H1 (cell line): ENCODE data around the gene METRNL. TPM values are rescaled to one million over a fixed set of nuclear protein-coding genes. Genes with fewer than 3 reads are reported as not detected.

Experiments
- CTCF ChIA-PET: fragments of 300-600 bp; sonication (Branson Sonifier 250); formaldehyde crosslinking; loops from one replicate; lab custom pipeline; 2021; ENCODE audit not compliant: partially characterized antibody; lab: Charles Lee
- POLR2A ChIA-PET: fragments of 300-600 bp; sonication (Branson Sonifier 250); formaldehyde crosslinking; loops from one replicate; lab custom pipeline; 2021; ENCODE audit warnings: inconsistent platforms; ENCODE audit not compliant: partially characterized antibody; lab: Charles Lee
- DNase-seq, 2 experiments: peaks; one replicate each; pipeline versions ENCODE4 v3.0.0 to v3.0.0-alpha.2; 2010 to 2022; ENCODE audit warnings: low spot score in 2 of 2, low read depth in 1 of 2, mixed read lengths in 1 of 2
- FAIRE-seq: peaks from 2 replicates; lab custom pipeline; 2011; peaks lifted over from hg19 to GRCh38; lab: Jason Lieb, UNC
- H2AFZ ChIP-seq: 2 replicates; pipeline ENCODE4 v1.8.1; 2012; ENCODE audit warnings: low read length, inconsistent platforms
- H2AK5ac ChIP-seq: 2 replicates; pipeline ENCODE4 v1.6.1; 2013; ENCODE audit warnings: low read depth, low read length
- H2BK120ac ChIP-seq: replicated peaks from 2 replicates; pipeline ENCODE3; 2013; ENCODE audit warnings: low read depth, low read length, inconsistent platforms
- H2BK12ac ChIP-seq: 2 replicates; pipeline ENCODE4 v1.6.1; 2013; ENCODE audit warnings: low read depth, low read length
- H2BK15ac ChIP-seq: 2 replicates; pipeline ENCODE4 v1.6.1; 2013; ENCODE audit warnings: low read length
- H2BK20ac ChIP-seq: 2 replicates; pipeline ENCODE4 v1.6.1; 2013; ENCODE audit warnings: low read length
- H2BK5ac ChIP-seq: 2 replicates; pipeline ENCODE4 v1.6.1; 2013; ENCODE audit warnings: low read depth, low read length
- H3K14ac ChIP-seq: 2 replicates; pipeline ENCODE4 v1.6.1; 2013; ENCODE audit warnings: inconsistent platforms; ENCODE audit not compliant: insufficient read length
- H3K18ac ChIP-seq: 2 replicates; pipeline ENCODE4 v1.6.1; 2013; ENCODE audit warnings: low read length; ENCODE audit errors: extremely low read depth
- H3K23ac ChIP-seq: 2 replicates; pipeline ENCODE4 v1.6.1; 2013; ENCODE audit warnings: inconsistent platforms; ENCODE audit not compliant: insufficient read length
- H3K23me2 ChIP-seq: 2 replicates; pipeline ENCODE4 v1.6.1; 2013; ENCODE audit warnings: low read depth, low read length
- H3K27ac ChIP-seq: 2 replicates; pipeline ENCODE4 v1.6.1; 2011; ENCODE audit warnings: low read depth, low read length, inconsistent platforms
- H3K27me3 ChIP-seq, 4 experiments: replicated peaks in 1 of 4; 1 replicate in 1 of 4; 2 replicates in 3 of 4; pipeline versions ENCODE4 v1.6.1 to v1.8.1; 2011 to 2013; ENCODE audit warnings: low read length in 3 of 4, mild to moderate bottlenecking in 3 of 4, inconsistent platforms in 2 of 4, mixed read lengths in 2 of 4, moderate library complexity in 1 of 4; ENCODE audit not compliant: control insufficient read depth in 3 of 4, insufficient read depth in 3 of 4; ENCODE audit errors: extremely low read depth in 1 of 4
- H3K36me3 ChIP-seq, 4 experiments: 2 replicates each; pipeline versions ENCODE4 v1.6.1 to v1.8.1; 2011 to 2013; ENCODE audit warnings: mild to moderate bottlenecking in 4 of 4, low read length in 3 of 4, moderate library complexity in 2 of 4, control low read depth in 1 of 4, inconsistent platforms in 1 of 4; ENCODE audit not compliant: insufficient read depth in 4 of 4, control insufficient read depth in 2 of 4
- H3K4ac ChIP-seq: replicated peaks from 2 replicates; pipeline ENCODE3; 2013; ENCODE audit warnings: low read length, low read depth, mixed read lengths, inconsistent platforms; ENCODE audit not compliant: insufficient read length
- H3K4me1 ChIP-seq, 4 experiments: replicated peaks in 1 of 4; 1 replicate in 1 of 4; 2 replicates in 3 of 4; pipeline versions ENCODE4 v1.6.1 to v1.8.1; 2011 to 2013; ENCODE audit warnings: low read length in 3 of 4, inconsistent platforms in 2 of 4, mixed read lengths in 1 of 4; ENCODE audit not compliant: insufficient read depth in 4 of 4, control insufficient read depth in 3 of 4
- H3K4me2 ChIP-seq, 2 experiments: 2 replicates each; pipeline versions ENCODE4 v1.6.1 to v1.8.1; 2011 to 2013; ENCODE audit warnings: low read depth in 2 of 2, low read length in 2 of 2, control low read depth in 1 of 2, inconsistent platforms in 1 of 2, mild to moderate bottlenecking in 1 of 2; ENCODE audit not compliant: insufficient read depth in 1 of 2
- H3K4me3 ChIP-seq, 4 experiments: fragments of 200-600, 300-600 bp in 1 of 4; sonication (generic), shearing (Covaris generic), sonication (Bioruptor Twin) in 1 of 4; 2 replicates each; pipeline versions ENCODE4 v1.5.1 to v1.8.1; 2011 to 2016; ENCODE audit warnings: low read length in 4 of 4, low read depth in 3 of 4, control low read depth in 2 of 4, inconsistent platforms in 2 of 4, mild to moderate bottlenecking in 2 of 4, mixed read lengths in 1 of 4, moderate library complexity in 1 of 4; ENCODE audit not compliant: insufficient read depth in 2 of 4; ENCODE audit errors: extremely low read depth in 1 of 4
- H3K56ac ChIP-seq: replicated peaks from 2 replicates; pipeline ENCODE3; 2013; ENCODE audit warnings: low read depth, mild to moderate bottlenecking, mixed read lengths, low read length, inconsistent platforms; ENCODE audit not compliant: insufficient read length
- H3K79me1 ChIP-seq: 2 replicates; pipeline ENCODE4 v1.6.1; 2013; ENCODE audit warnings: low read depth, low read length, control low read depth
- H3K79me2 ChIP-seq, 2 experiments: 2 replicates each; pipeline versions ENCODE4 v1.6.1 to v1.8.1; 2012 to 2013; ENCODE audit warnings: low read length in 2 of 2, mild to moderate bottlenecking in 2 of 2, inconsistent platforms in 1 of 2; ENCODE audit not compliant: insufficient read depth in 2 of 2, control insufficient read depth in 1 of 2
- H3K9ac ChIP-seq, 4 experiments: replicated peaks in 1 of 4; 1 replicate in 1 of 4; 2 replicates in 3 of 4; pipeline versions ENCODE4 v1.6.1 to v1.8.1; 2011 to 2013; ENCODE audit warnings: low read depth in 3 of 4, low read length in 3 of 4, control low read depth in 2 of 4, mild to moderate bottlenecking in 2 of 4, moderate library complexity in 2 of 4, inconsistent platforms in 1 of 4; ENCODE audit errors: extremely low read depth in 1 of 4
- H3K9me3 ChIP-seq, 2 experiments: 2 replicates each; pipeline versions ENCODE4 v1.6.1 to v1.8.1; 2012 to 2013; ENCODE audit warnings: mild to moderate bottlenecking in 2 of 2, moderate library complexity in 2 of 2, control low read depth in 1 of 2, inconsistent platforms in 1 of 2, low read depth in 1 of 2, low read length in 1 of 2, mixed read lengths in 1 of 2; ENCODE audit not compliant: insufficient read depth in 2 of 2
- H4K20me1 ChIP-seq, 2 experiments: replicated peaks in 1 of 2; 2 replicates each; pipeline versions ENCODE3 to v1.8.1; 2011 to 2013; ENCODE audit warnings: inconsistent platforms in 2 of 2, low read length in 2 of 2, mild to moderate bottlenecking in 1 of 2; ENCODE audit not compliant: insufficient read depth in 2 of 2, control insufficient read depth in 1 of 2
- H4K5ac ChIP-seq: 2 replicates; pipeline ENCODE4 v1.6.1; 2013; ENCODE audit warnings: low read length, low read depth, mixed read lengths, inconsistent platforms; ENCODE audit not compliant: insufficient read length
- H4K8ac ChIP-seq: 2 replicates; pipeline ENCODE4 v1.8.0; 2013; ENCODE audit warnings: mild to moderate bottlenecking, moderate library complexity, low read length, inconsistent platforms; ENCODE audit not compliant: insufficient read depth; ENCODE audit errors: extremely low read depth
- H4K91ac ChIP-seq: replicated peaks from 2 replicates; pipeline ENCODE3; 2013; ENCODE audit warnings: low read length, mixed read lengths, inconsistent platforms; ENCODE audit not compliant: insufficient read length
- BACH1 ChIP-seq: IDR thresholded peaks from 2 replicates; pipeline ENCODE4 v1.6.1; 2012; ENCODE audit warnings: low read length, improper control_type of control experiment
- CEBPB ChIP-seq: IDR thresholded peaks from 2 replicates; pipeline ENCODE4 v1.6.1; 2012; ENCODE audit warnings: low read depth, low read length
- E2F6 ChIP-seq: IDR thresholded peaks from 2 replicates; pipeline ENCODE4 v1.6.1; 2012; ENCODE audit warnings: inconsistent platforms
- GABPA ChIP-seq: IDR thresholded peaks from 2 replicates; pipeline ENCODE4 v1.6.1; 2011; ENCODE audit warnings: mild to moderate bottlenecking, low read length, moderate library complexity, borderline replicate concordance; ENCODE audit not compliant: insufficient read depth
- HDAC6 ChIP-seq: IDR thresholded peaks from one replicate; pipeline ENCODE4 v1.7.1; 2012; ENCODE audit warnings: low read depth, mild to moderate bottlenecking, inconsistent platforms, low read length, moderate library complexity
- JUND ChIP-seq: IDR thresholded peaks from 2 replicates; pipeline ENCODE4 v1.6.1; 2011; ENCODE audit warnings: mild to moderate bottlenecking, improper control_type of control experiment, low read length
- MAFK ChIP-seq: IDR thresholded peaks from 2 replicates; pipeline ENCODE4 v1.6.1; 2012; ENCODE audit warnings: low read depth, mild to moderate bottlenecking, improper control_type of control experiment, low read length
- NANOG ChIP-seq: IDR thresholded peaks from 2 replicates; pipeline ENCODE4 v1.6.1; 2011; ENCODE audit warnings: low read length, low read depth, mild to moderate bottlenecking, inconsistent platforms; ENCODE audit not compliant: insufficient read depth, poor library complexity, severe bottlenecking
- PHF8 ChIP-seq: fragments of 200-600 bp; sonication (generic); conservative IDR thresholded peaks from 2 replicates; pipeline ENCODE4 v1.7.1; 2012; ENCODE audit warnings: low read depth, mild to moderate bottlenecking, inconsistent platforms, low read length, moderate library complexity
- POU5F1 ChIP-seq: IDR thresholded peaks from 2 replicates; pipeline ENCODE4 v1.6.1; 2011; ENCODE audit warnings: low read depth, mild to moderate bottlenecking, low read length, moderate library complexity
- SUZ12 ChIP-seq: fragments of 200-600 bp; sonication (generic); IDR thresholded peaks from 2 replicates; pipeline ENCODE4 v1.6.1; 2012; ENCODE audit warnings: mild to moderate bottlenecking, inconsistent platforms, low read length, moderate library complexity, mixed read lengths
- TAF1 ChIP-seq: IDR thresholded peaks from 2 replicates; pipeline ENCODE4 v1.6.1; 2011; ENCODE audit warnings: mild to moderate bottlenecking, low read depth, low read length
- TBP ChIP-seq: IDR thresholded peaks from 2 replicates; pipeline ENCODE4 v1.6.1; 2011; ENCODE audit warnings: low read depth, low read length, improper control_type of control experiment
- YY1 ChIP-seq: IDR thresholded peaks from 2 replicates; pipeline ENCODE4 v1.6.1; 2011; ENCODE audit warnings: low read depth, mild to moderate bottlenecking, low read length
- ZNF274 ChIP-seq: IDR thresholded peaks from 2 replicates; pipeline ENCODE4 v1.7.0; 2012; ENCODE audit warnings: low read length, borderline replicate concordance; ENCODE audit errors: extremely low read depth
- WGBS, 2 experiments: shearing (Covaris generic) in 1 of 2; methylation state at CpG; one replicate each; pipeline versions ENCODE4 v1.1.6 to v1.1.7; 2013 to 2015; ENCODE audit warnings: low lambda C conversion rate in 2 of 2, mixed read lengths in 2 of 2, inconsistent platforms in 1 of 2, low coverage in 1 of 2, missing lambda C conversion rate in 1 of 2; ENCODE audit not compliant: insufficient replicate concordance in 2 of 2, insufficient coverage in 1 of 2, insufficient read length in 1 of 2; ENCODE audit errors: extremely low coverage in 1 of 2, missing lambda C conversion rate in 1 of 2; 5-methylcytosine and 5-hydroxymethylcytosine counted together
- polyA plus RNA-seq, 7 experiments: library from polyadenylated mRNA; depleted of rRNA in 3 of 7; stranded (reverse) in 5 of 7; unstranded in 2 of 7; fragments of >200 nt in 5 of 7; fragments of 200-250 nt in 2 of 7; gene quantifications; 1 replicate in 5 of 7; 2 replicates in 1 of 7; 4 replicates in 1 of 7; pipeline versions ENCODE4 v1.2.1 to v1.2.3, GENCODE V29; 2011 to 2013; ENCODE audit warnings: missing spikeins in 2 of 7, mixed read lengths in 2 of 7
- total RNA-seq: library from RNA; stranded (reverse); fragmentation: NEBNext Ultra II Directional; extraction: Animal tissue kit (Norgen Biotek cat#: 25700); gene quantifications from 2 replicates; pipeline ENCODE4 v1.2.1, GENCODE V29; 2021

The METRNL gene
- total and polyA plus RNA-seq, 2 of the 8 experiments (the other 6 are each of a cell fraction or from before 2014, with no cell fraction given): 13.9 to 14.2 TPM

DNA sequence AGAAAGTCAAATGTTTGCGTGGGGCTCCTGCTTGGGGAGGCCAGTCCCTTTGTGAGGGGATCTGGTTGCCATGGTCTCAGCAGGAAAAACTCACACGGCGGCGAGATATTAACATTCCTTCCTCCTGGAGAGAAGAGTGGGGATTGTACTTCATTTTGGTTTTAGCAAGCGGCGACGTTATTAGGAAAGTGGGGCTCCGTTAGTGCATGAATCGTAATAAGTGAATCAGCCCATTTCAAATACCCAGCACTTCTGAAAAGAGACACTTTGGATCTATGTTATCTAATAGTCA is 41.6 kb upstream of the METRNL start:
- no peak overlapping the region for H4K91ac ChIP-seq
- TF ChIP-seq SUZ12: no peak
- no peak for TF ChIP-seq YY1
- no peak for TF ChIP-seq PHF8
- TF ChIP-seq NANOG: no peak
- no peak for TF ChIP-seq POU5F1
- TF ChIP-seq HDAC6: no peak
- no peak for TF ChIP-seq CEBPB
- no peak for TF ChIP-seq TBP
- TF ChIP-seq TAF1: no peak
- TF ChIP-seq GABPA: no peak
- TF ChIP-seq E2F6: no peak
- no peak for TF ChIP-seq JUND
- no peak for TF ChIP-seq BACH1
- no peak for TF ChIP-seq MAFK
- TF ChIP-seq ZNF274: no peak

More for the DNA sequence above, 41.6 kb upstream of the METRNL start:
- Histone ChIP-seq H3K23ac (no peak overlapping the region), H3K56ac (no peak overlapping the region), H3K4me2 (no peak overlapping the region), H3K27ac (no peak overlapping the region), H2BK15ac (no peak overlapping the region), H3K4me1 (no peaks in the 10 kb centered on the region), H3K9ac (no peak overlapping the region; a peak in 1 of 7 replicates), H3K79me1 (no peaks in the 10 kb centered on the region), H4K20me1 (no peaks in the 10 kb centered on the region), H2BK5ac (no peak overlapping the region), H2BK120ac (no peak overlapping the region), H3K9me3 (peaks cover 18 to 20% of the 10 kb centered on the region in 2 experiments), H3K23me2 (no peaks in the 10 kb centered on the region), H4K5ac (no peak overlapping the region), H3K4ac (no peak overlapping the region), H2AK5ac (no peak overlapping the region), H2BK20ac (no peak overlapping the region), H3K27me3 (no peaks in the 10 kb centered on the region), H2BK12ac (no peak overlapping the region), H3K4me3 (no peak overlapping the region), H3K79me2 (no peaks in the 10 kb centered on the region), H3K18ac (no peak overlapping the region), H2AFZ (no peak overlapping the region), H3K14ac (no peak overlapping the region), H3K36me3 (peaks cover 0 to 9% (median 1%) of the 10 kb centered on the region in 4 experiments; a peak in 4 of 8 replicates), H4K8ac (no peak overlapping the region)
- FAIRE-seq: no peak
- POLR2A ChIA-PET: no interaction called here
- CTCF ChIA-PET: interaction anchor here (0.6 to 1.3 kb wide), 2 partner anchors 25 to 238 kb away, joined by 3 read pairs; no protein-coding TSS in a partner anchor
- 88% methylated on average over 9 of the region's 9 CpGs; no CpG with 5 or more reads in 1 of the 2 experiments for WGBS, 2 experiments
- DNase-seq: no peak
